GM10248 (cell line): ENCODE measurements around the gene HS2ST1.

Experiments used
- CTCF ChIA-PET: fragments of 300-600 bp; sonication (Branson Sonifier 250); formaldehyde crosslinking; extraction: SDS; loops from one replicate; lab custom pipeline; 2021; ENCODE audit warnings: antibody characterized with exemption; lab: Yijun Ruan, JAX
- POLR2A ChIA-PET: fragments of 350-650 bp; sonication (Branson Sonifier 250); formaldehyde crosslinking; extraction: SDS; loops from one replicate; lab custom pipeline; 2020; ENCODE audit warnings: antibody characterized with exemption; lab: Yijun Ruan, JAX
- DNase-seq: peaks from one replicate; pipeline ENCODE4 v3.0.0; 2012; ENCODE audit errors: extremely low spot score
- TF ChIP-seq, protein P1 (sequence below): IDR thresholded peaks from 2 replicates; pipeline ENCODE4 v1.5.1; 2012; ENCODE audit warnings: mild to moderate bottlenecking, low read depth; ENCODE audit errors: extremely low read depth, missing control alignments, control extremely low read depth

The HS2ST1 gene

DNA sequence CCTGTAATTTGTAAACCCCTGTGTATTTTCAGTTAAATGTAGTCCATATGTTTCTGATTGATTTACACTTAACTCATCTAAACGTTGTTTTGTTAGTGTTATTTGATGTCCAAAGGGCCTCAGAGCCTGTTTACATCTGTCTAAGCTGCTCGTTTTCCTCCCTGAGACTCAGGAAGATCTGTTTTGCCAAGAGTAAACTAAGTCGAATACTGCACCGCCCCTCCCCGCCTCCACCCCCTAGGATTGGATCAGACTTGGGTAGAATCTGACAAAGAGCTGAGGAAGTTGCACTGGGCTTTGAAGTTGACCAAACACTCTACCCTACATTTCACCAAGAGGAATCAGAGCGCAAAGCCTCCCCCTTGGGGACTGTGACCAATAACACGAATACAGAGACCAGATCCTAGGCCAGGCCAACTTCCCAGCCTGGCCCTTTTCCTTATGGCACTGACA is 207.3 kb downstream of the HS2ST1 start:
- CTCF ChIA-PET, result interaction anchor here (0.6 to 2.7 kb wide), 4 partner anchors 9 to 417 kb away, joined by 3 to 7 read pairs (median 4); partner anchors contain the start of gene SH3GLB1
- TF ChIP-seq, protein P1, sequence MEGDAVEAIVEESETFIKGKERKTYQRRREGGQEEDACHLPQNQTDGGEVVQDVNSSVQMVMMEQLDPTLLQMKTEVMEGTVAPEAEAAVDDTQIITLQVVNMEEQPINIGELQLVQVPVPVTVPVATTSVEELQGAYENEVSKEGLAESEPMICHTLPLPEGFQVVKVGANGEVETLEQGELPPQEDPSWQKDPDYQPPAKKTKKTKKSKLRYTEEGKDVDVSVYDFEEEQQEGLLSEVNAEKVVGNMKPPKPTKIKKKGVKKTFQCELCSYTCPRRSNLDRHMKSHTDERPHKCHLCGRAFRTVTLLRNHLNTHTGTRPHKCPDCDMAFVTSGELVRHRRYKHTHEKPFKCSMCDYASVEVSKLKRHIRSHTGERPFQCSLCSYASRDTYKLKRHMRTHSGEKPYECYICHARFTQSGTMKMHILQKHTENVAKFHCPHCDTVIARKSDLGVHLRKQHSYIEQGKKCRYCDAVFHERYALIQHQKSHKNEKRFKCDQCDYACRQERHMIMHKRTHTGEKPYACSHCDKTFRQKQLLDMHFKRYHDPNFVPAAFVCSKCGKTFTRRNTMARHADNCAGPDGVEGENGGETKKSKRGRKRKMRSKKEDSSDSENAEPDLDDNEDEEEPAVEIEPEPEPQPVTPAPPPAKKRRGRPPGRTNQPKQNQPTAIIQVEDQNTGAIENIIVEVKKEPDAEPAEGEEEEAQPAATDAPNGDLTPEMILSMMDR, result no peak
- POLR2A ChIA-PET, result no interaction called here
- DNase-seq, result no peak

DNA sequence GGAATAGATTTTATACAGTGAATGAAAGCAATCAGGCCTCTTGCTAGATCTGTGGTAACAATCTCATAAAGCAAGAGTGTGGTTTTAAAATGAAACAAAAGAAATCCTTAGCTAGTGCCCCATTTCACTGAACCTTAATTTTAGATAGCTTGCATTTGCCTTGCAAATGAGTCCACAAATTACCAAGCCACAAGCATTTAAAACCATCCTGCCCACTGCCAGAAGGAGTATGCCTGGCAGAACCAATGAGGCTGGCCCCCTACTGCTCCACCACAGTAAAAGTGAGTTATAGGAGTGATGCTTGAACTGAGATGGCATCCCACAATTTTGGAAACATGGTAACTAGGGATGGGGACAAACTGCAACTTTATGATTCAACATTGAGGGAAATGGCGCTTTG is 207.8 kb downstream of the HS2ST1 start:
- DNase-seq, result no peak
- ChIA-PET POLR2A (no interaction called here), CTCF (interaction anchor here (0.6 to 2.7 kb wide), 5 partner anchors 9 to 418 kb away, joined by 3 to 7 read pairs (median 3); partner anchors contain the start of gene SH3GLB1)
- TF ChIP-seq, protein P1, result no peak

GRCh38 chr1:87123610-87124009 is 209.2 kb downstream of the HS2ST1 start:
- TF ChIP-seq, protein P1, result no peak
- DNase-seq, result no peak
- POLR2A ChIA-PET, result no interaction called here
- CTCF ChIA-PET, result interaction anchor here (1.2 kb wide), 1 partner anchor 10 kb away, joined by 3 read pairs; no protein-coding TSS in a partner anchor

DNA sequence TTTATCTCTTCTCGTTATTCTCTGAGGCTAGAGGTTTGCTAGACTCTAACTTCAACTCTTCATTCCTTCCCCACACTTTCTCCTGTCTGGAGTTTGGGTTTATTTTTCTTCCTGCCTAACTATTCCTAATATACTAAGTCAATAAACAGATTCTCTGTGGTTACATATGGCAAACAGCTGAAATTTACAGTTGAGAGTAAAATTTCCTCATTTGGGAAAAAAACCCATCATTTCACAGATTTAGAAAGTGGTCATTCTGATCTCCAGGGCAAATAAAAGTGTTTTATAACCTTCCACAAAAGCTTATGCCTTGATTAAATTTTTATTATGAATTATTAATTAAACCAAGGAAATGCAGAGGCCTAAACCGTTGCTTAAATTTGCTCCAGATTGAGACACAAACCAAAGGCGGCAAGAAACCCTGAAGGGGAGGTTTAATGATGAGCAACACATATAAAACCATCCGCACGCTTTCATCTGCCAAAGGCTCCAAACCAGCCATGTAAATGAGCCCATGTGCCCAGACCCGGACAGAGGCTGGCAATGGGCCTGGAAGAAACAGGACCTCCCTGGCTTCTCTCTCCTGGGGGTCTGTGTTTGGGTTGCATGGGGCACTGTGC is 212.6 kb downstream of the HS2ST1 start:
- no peak for DNase-seq
- TF ChIP-seq, protein P1, result no peak
- POLR2A ChIA-PET, result no interaction called here
- CTCF ChIA-PET, result interaction anchor here (1.0 to 1.4 kb wide), 2 partner anchors 297 to 423 kb away, joined by 3 read pairs; partner anchors contain the start of gene SH3GLB1

GRCh38 chr1:87127581-87127980 is 213.1 kb downstream of the HS2ST1 start:
- POLR2A ChIA-PET, result no interaction called here
- DNase-seq, result no peak
- TF ChIP-seq, protein P1, result no peak
- CTCF ChIA-PET, result interaction anchor here (2.7 to 4.4 kb wide), 2 partner anchors 9 to 156 kb away, joined by 8 to 38 read pairs; no protein-coding TSS in a partner anchor

GRCh38 chr1:87129038-87129437 is 214.6 kb downstream of the HS2ST1 start:
- ChIA-PET POLR2A (no interaction called here), CTCF (interaction anchor here (1.3 to 4.4 kb wide), 4 partner anchors 11 to 825 kb away, joined by 3 to 38 read pairs (median 7); no protein-coding TSS in a partner anchor)
- DNase-seq, result no peak
- TF ChIP-seq, protein P1, result no peak
